H9 (cell line): ENCODE data around the gene ESRP2. TPM values are rescaled to one million over a fixed set of nuclear protein-coding genes. Genes with fewer than 3 reads are reported as not detected.

ENCODE experiments used
- DNase-seq: peaks from one replicate; pipeline ENCODE4 v3.0.0-alpha.2; 2017
- H2AFZ ChIP-seq: one replicate; pipeline ENCODE4 v1.6.1; 2013; ENCODE audit warnings: mild to moderate bottlenecking, low read length, control low read depth, moderate library complexity
- H2AK5ac ChIP-seq: 2 replicates; pipeline ENCODE4 v1.6.1; 2013; ENCODE audit warnings: low read length, control low read depth, mixed read lengths; ENCODE audit not compliant: insufficient read length
- H2BK120ac ChIP-seq: one replicate; pipeline ENCODE4 v1.6.1; 2013; ENCODE audit warnings: low read depth, mild to moderate bottlenecking, low read length, control low read depth, inconsistent platforms; ENCODE audit not compliant: poor library complexity, severe bottlenecking
- H2BK12ac ChIP-seq: 2 replicates; pipeline ENCODE4 v1.6.1; 2013; ENCODE audit warnings: low read length, control low read depth, mixed read lengths, low read depth; ENCODE audit not compliant: insufficient read length
- H2BK15ac ChIP-seq: 2 replicates; pipeline ENCODE4 v1.6.1; 2013; ENCODE audit warnings: low read depth, low read length, control low read depth
- H2BK20ac ChIP-seq: one replicate; pipeline ENCODE4 v1.6.1; 2013; ENCODE audit warnings: low read depth, mild to moderate bottlenecking, low read length, control low read depth, inconsistent platforms; ENCODE audit not compliant: poor library complexity, severe bottlenecking
- H2BK5ac ChIP-seq: 2 replicates; pipeline ENCODE4 v1.6.1; 2013; ENCODE audit warnings: low read length, control low read depth, mixed read lengths; ENCODE audit not compliant: insufficient read length
- H3K14ac ChIP-seq: 2 replicates; pipeline ENCODE4 v1.6.1; 2013; ENCODE audit warnings: low read length, control low read depth; ENCODE audit not compliant: insufficient read depth
- H3K18ac ChIP-seq: 2 replicates; pipeline ENCODE4 v1.6.1; 2013; ENCODE audit warnings: low read depth, mild to moderate bottlenecking, mixed read lengths, low read length, control low read depth; ENCODE audit not compliant: insufficient read length
- H3K23ac ChIP-seq: 2 replicates; pipeline ENCODE4 v1.6.1; 2013; ENCODE audit warnings: low read length, control low read depth, mixed read lengths, low read depth; ENCODE audit not compliant: insufficient read length
- H3K23me2 ChIP-seq: 2 replicates; pipeline ENCODE4 v1.6.1; 2013; ENCODE audit warnings: low read depth, mild to moderate bottlenecking, mixed read lengths, low read length, control low read depth; ENCODE audit not compliant: insufficient read length, poor library complexity, severe bottlenecking
- H3K27ac ChIP-seq: 2 replicates; pipeline ENCODE4 v1.5.1; 2013; ENCODE audit warnings: low read length, control low read depth, mixed read lengths, low read depth; ENCODE audit not compliant: insufficient read length
- H3K27me3 ChIP-seq: 2 replicates; pipeline ENCODE4 v1.6.1; 2013; ENCODE audit warnings: low read length, control low read depth, inconsistent platforms; ENCODE audit not compliant: insufficient read depth
- H3K4ac ChIP-seq: 2 replicates; pipeline ENCODE4 v1.6.1; 2013; ENCODE audit warnings: low read depth, mild to moderate bottlenecking, control low read depth, inconsistent platforms, low read length, moderate library complexity
- H3K4me1 ChIP-seq: 2 replicates; pipeline ENCODE4 v1.6.1; 2013; ENCODE audit warnings: low read length, control low read depth, inconsistent platforms; ENCODE audit not compliant: insufficient read depth
- H3K4me2 ChIP-seq: 2 replicates; pipeline ENCODE4 v1.6.1; 2013; ENCODE audit warnings: low read length, control low read depth, mixed read lengths; ENCODE audit not compliant: insufficient read length, insufficient read depth
- H3K56ac ChIP-seq: 2 replicates; pipeline ENCODE4 v1.6.1; 2013; ENCODE audit warnings: low read depth, mild to moderate bottlenecking, mixed read lengths, low read length, control low read depth; ENCODE audit not compliant: insufficient read length
- H3K79me1 ChIP-seq: 2 replicates; pipeline ENCODE4 v1.6.1; 2013; ENCODE audit warnings: low read depth, mild to moderate bottlenecking, moderate library complexity, low read length, control low read depth, inconsistent platforms; ENCODE audit not compliant: insufficient read depth, poor library complexity, severe bottlenecking
- H3K79me2 ChIP-seq: 2 replicates; pipeline ENCODE4 v1.6.1; 2013; ENCODE audit warnings: low read length, control low read depth, inconsistent platforms; ENCODE audit not compliant: insufficient read depth
- H3K9ac ChIP-seq: 2 replicates; pipeline ENCODE4 v1.6.1; 2013; ENCODE audit warnings: low read length, control low read depth, mixed read lengths; ENCODE audit not compliant: insufficient read length; ENCODE audit errors: extremely low read depth
- H3K9me3 ChIP-seq: one replicate; pipeline ENCODE4 v1.6.1; 2013; ENCODE audit warnings: low read depth, low read length, inconsistent platforms; ENCODE audit not compliant: control insufficient read depth
- H3T11ph ChIP-seq: one replicate; pipeline ENCODE4 v1.6.1; 2013; ENCODE audit warnings: mild to moderate bottlenecking, low read length, control low read depth, inconsistent platforms
- H4K20me1 ChIP-seq: one replicate; pipeline ENCODE4 v1.6.1; 2013; ENCODE audit not compliant: control insufficient read depth, insufficient read length, insufficient read depth
- H4K5ac ChIP-seq: 2 replicates; pipeline ENCODE4 v1.6.1; 2013; ENCODE audit warnings: low read depth, mild to moderate bottlenecking, mixed read lengths, low read length, control low read depth; ENCODE audit not compliant: insufficient read length
- H4K8ac ChIP-seq: replicated peaks from 2 replicates; pipeline ENCODE4 v1.6.1; 2013; ENCODE audit warnings: low read length, control low read depth, mixed read lengths, low read depth; ENCODE audit not compliant: insufficient read length
- H4K91ac ChIP-seq: 2 replicates; pipeline ENCODE4 v1.6.1; 2013; ENCODE audit warnings: low read depth, mild to moderate bottlenecking, moderate library complexity, mixed read lengths, low read length, control low read depth; ENCODE audit not compliant: insufficient read length
- H3K27ac Mint-ChIP-seq, 3 experiments: 2 replicates in 2 of 3; 3 replicates in 1 of 3; pipeline ENCODE4 v1.8.0; 2020 to 2021; ENCODE audit warnings: mixed read lengths in 3 of 3, mild to moderate bottlenecking in 1 of 3, moderate library complexity in 1 of 3
- H3K27me3 Mint-ChIP-seq: 2 replicates; pipeline ENCODE4 v1.8.0; 2021; ENCODE audit warnings: low read depth, mild to moderate bottlenecking, moderate library complexity, mixed read lengths
- H3K36me3 Mint-ChIP-seq, 3 experiments: 2 replicates in 2 of 3; 3 replicates in 1 of 3; pipeline ENCODE4 v1.8.0; 2020 to 2021; ENCODE audit warnings: low read depth in 3 of 3, mixed read lengths in 3 of 3; ENCODE audit not compliant: insufficient read depth in 1 of 3
- H3K4me1 Mint-ChIP-seq, 2 experiments: 2 replicates each; pipeline ENCODE4 v1.8.0; 2020; ENCODE audit warnings: mixed read lengths in 2 of 2
- H3K4me3 Mint-ChIP-seq, 2 experiments: 2 replicates in 1 of 2; 3 replicates in 1 of 2; pipeline ENCODE4 v1.8.0; 2020 to 2021; ENCODE audit warnings: mild to moderate bottlenecking in 2 of 2, mixed read lengths in 2 of 2, moderate library complexity in 1 of 2
- H3K9me3 Mint-ChIP-seq, 2 experiments: 2 replicates in 1 of 2; 3 replicates in 1 of 2; pipeline ENCODE4 v1.8.0; 2020; ENCODE audit warnings: mild to moderate bottlenecking in 2 of 2, mixed read lengths in 2 of 2, moderate library complexity in 1 of 2
- WGBS: extraction: QIAGEN DNeasy Blood & Tissue Kit; methylation state at CpG from one replicate; pipeline ENCODE4 v1.1.7; 2013; ENCODE audit warnings: missing lambda C conversion rate, low lambda C conversion rate, mixed read lengths; ENCODE audit not compliant: insufficient read length; ENCODE audit errors: extremely low coverage; 5-methylcytosine and 5-hydroxymethylcytosine counted together
- total RNA-seq: library from RNA; stranded (reverse); gene quantifications from 2 replicates; pipeline ENCODE4 v1.2.1, GENCODE V29; 2021
- TF ChIP-seq, protein P1 (sequence below): fragments of 200-600 bp; sonication (generic); conservative IDR thresholded peaks from 3 replicates; pipeline ENCODE4 v1.8.0; 2021; ENCODE audit warnings: antibody characterized with exemption, mild to moderate bottlenecking

ESRP2 gene
- total RNA-seq, 1 experiment from 2014 or later: 59.5 TPM

- H3K56ac ChIP-seq: no peak overlapping the region
- H3K4me2 ChIP-seq: no peak overlapping the region
- no peaks in the 10 kb centered on the region for H3K79me2 ChIP-seq
- H3K23ac ChIP-seq: no peak overlapping the region
- no peak overlapping the region for H2BK120ac ChIP-seq
- H3K27ac ChIP-seq: no peak overlapping the region
- no peak overlapping the region for H2BK5ac ChIP-seq
- no peak overlapping the region for H4K5ac ChIP-seq
- no peak overlapping the region for H2BK15ac ChIP-seq
- H4K91ac ChIP-seq: no peak overlapping the region
- Mint-ChIP-seq H3K9me3 (no peaks in the 10 kb centered on the region), H3K4me3 (no peak overlapping the region), H3K27me3 (no peaks in the 10 kb centered on the region), H3K27ac (no peak overlapping the region; a peak in 1 of 7 replicates), H3K4me1 (peaks cover 6 to 9% of the 10 kb centered on the region in 2 experiments), H3K36me3 (peaks cover 0 to 3% (median 0%) of the 10 kb centered on the region in 3 experiments; a peak in 2 of 7 replicates)
- H3K9ac ChIP-seq: no peak overlapping the region
- no peak overlapping the region for H2AK5ac ChIP-seq
- WGBS: no CpG with 5 or more reads among the region's 4 CpGs
- no peaks in the 10 kb centered on the region for H3K9me3 ChIP-seq
- no peaks in the 10 kb centered on the region for H3K27me3 ChIP-seq
- no peak overlapping the region for H2BK12ac ChIP-seq
- no peak overlapping the region for H2BK20ac ChIP-seq
- no peak for DNase-seq
- H2AFZ ChIP-seq: no peak overlapping the region
- H3K23me2 ChIP-seq: no peaks in the 10 kb centered on the region
- no peak overlapping the region for H3K4ac ChIP-seq
- no peaks in the 10 kb centered on the region for H3K79me1 ChIP-seq
- no peak overlapping the region for H3T11ph ChIP-seq
- H3K4me1 ChIP-seq: no peaks in the 10 kb centered on the region
- TF ChIP-seq, protein P1, sequence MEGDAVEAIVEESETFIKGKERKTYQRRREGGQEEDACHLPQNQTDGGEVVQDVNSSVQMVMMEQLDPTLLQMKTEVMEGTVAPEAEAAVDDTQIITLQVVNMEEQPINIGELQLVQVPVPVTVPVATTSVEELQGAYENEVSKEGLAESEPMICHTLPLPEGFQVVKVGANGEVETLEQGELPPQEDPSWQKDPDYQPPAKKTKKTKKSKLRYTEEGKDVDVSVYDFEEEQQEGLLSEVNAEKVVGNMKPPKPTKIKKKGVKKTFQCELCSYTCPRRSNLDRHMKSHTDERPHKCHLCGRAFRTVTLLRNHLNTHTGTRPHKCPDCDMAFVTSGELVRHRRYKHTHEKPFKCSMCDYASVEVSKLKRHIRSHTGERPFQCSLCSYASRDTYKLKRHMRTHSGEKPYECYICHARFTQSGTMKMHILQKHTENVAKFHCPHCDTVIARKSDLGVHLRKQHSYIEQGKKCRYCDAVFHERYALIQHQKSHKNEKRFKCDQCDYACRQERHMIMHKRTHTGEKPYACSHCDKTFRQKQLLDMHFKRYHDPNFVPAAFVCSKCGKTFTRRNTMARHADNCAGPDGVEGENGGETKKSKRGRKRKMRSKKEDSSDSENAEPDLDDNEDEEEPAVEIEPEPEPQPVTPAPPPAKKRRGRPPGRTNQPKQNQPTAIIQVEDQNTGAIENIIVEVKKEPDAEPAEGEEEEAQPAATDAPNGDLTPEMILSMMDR: no peak
- no peak overlapping the region for H4K8ac ChIP-seq
- no peaks in the 10 kb centered on the region for H4K20me1 ChIP-seq
- no peak overlapping the region for H3K14ac ChIP-seq
- no peak overlapping the region for H3K18ac ChIP-seq
Measured at GRCh38 chr16:68217506-68217905, 18.4 kb downstream of the ESRP2 start.
